Uterus (tissue), 4 donors: ENCODE data around the gene LGALS1. TPM values are rescaled to one million over a fixed set of nuclear protein-coding genes. Genes with fewer than 3 reads are reported as not detected.

Experiments used
- DNase-seq, 2 donors: peaks; one replicate each; pipeline ENCODE4 v3.0.0-alpha.2; 2019 to 2020
- H3K27ac ChIP-seq, 2 donors: fragments of 200-600 bp; sonication (generic); 1 replicate in 1 of 2; 2 replicates in 1 of 2; pipeline ENCODE4 v1.5.1; 2016 to 2018
- H3K27me3 ChIP-seq, 2 donors: fragments of 200-600 bp; sonication (generic); one replicate each; pipeline ENCODE4 v1.5.1; 2018 to 2019; ENCODE audit warnings: control low read depth in 1 of 2
- H3K36me3 ChIP-seq, 2 donors: fragments of 200-600 bp; sonication (generic); one replicate each; pipeline ENCODE4 v1.5.1; 2019; ENCODE audit warnings: control low read depth in 1 of 2
- H3K4me1 ChIP-seq, 2 donors: fragments of 200-600 bp; sonication (generic); one replicate each; pipeline ENCODE4 v1.5.1; 2018 to 2019; ENCODE audit warnings: control low read depth in 1 of 2
- H3K4me3 ChIP-seq, 2 donors: fragments of 200-600 bp; sonication (generic); 1 replicate in 1 of 2; 2 replicates in 1 of 2; pipeline ENCODE4 v1.5.1; 2018 to 2019; ENCODE audit warnings: mild to moderate bottlenecking in 1 of 2
- H3K9me3 ChIP-seq, 2 donors: fragments of 200-600 bp; sonication (generic); one replicate each; pipeline ENCODE4 v1.5.1; 2019; ENCODE audit warnings: control low read depth in 1 of 2
- CTCF ChIP-seq, 4 experiments: fragments of 200-600 bp in 2 of 4; fragments of 450-650 bp in 2 of 4; sonication (generic) in 2 of 4; IDR thresholded peaks; one replicate each; pipeline ENCODE4 v1.5.1; 2016 to 2019; ENCODE audit warnings: antibody characterized with exemption in 4 of 4, mild to moderate bottlenecking in 2 of 4, moderate library complexity in 1 of 4
- POLR2A ChIP-seq, 2 donors: fragments of 450-650 bp; IDR thresholded peaks; one replicate each; pipeline ENCODE4 v1.6.1; 2016; ENCODE audit warnings: antibody characterized with exemption in 2 of 2, mild to moderate bottlenecking in 1 of 2, moderate library complexity in 1 of 2
- intact Hi-C: fragments of 100-400 bp; cut with DNase I; formaldehyde crosslinking; loops from one replicate; pipeline ENCODE4 v1.15.1; 2023; ENCODE audit warnings: low total_unique reads
- small RNA-seq: library from RNA; depleted of rRNA; stranded (forward); fragments of <200 nt; gene quantifications from one replicate; pipeline ENCODE3, GENCODE V24; 2016
- total RNA-seq, 4 donors: library from RNA; depleted of rRNA in 3 of 4; stranded (reverse); fragments of >200 nt in 3 of 4; gene quantifications; one replicate each; pipeline versions ENCODE4 v1.1.0 to v1.2.4, GENCODE V29; 2014 to 2023
- donor health status: DM: yes; HTN: yes; CAD: no.

The LGALS1 gene
- total RNA-seq, 4 donors from 2014 or later, result 1,421 to 3,100 (median 2,146) TPM

- Histone ChIP-seq H3K27me3 (no peaks in the 10 kb centered on the region), H3K36me3 (no peaks in the 10 kb centered on the region), H3K9me3 (no peaks in the 10 kb centered on the region), H3K4me1 (peaks cover 0 to 4% of the 10 kb centered on the region in 2 donors), H3K4me3 (no peak overlapping the region), H3K27ac (peak overlapping the region; percentile 75 to 79)
- no peak for DNase-seq
- TF ChIP-seq POLR2A (IDR thresholded peaks at IDR 0.05) (no peak), CTCF (IDR thresholded peaks at IDR 0.05) (no peak)
- intact Hi-C loops, result no loop called here
These were observed 53.2 kb downstream of the LGALS1 start for GRCh38 chr22:37728620-37729019.

Small RNAs within 50 kb of the gene (small RNA-seq; reads per million reads assigned to genes)
- gene RN7SL385P, result not detected

Other genes starting within 250 kb of the LGALS1 start
- under 1 TPM in 2 of 4 donors, not detected in 2; 0.30 to 0.76 TPM for gene ELFN2, start 248.2 kb upstream of the LGALS1 start, total RNA-seq
- gene MFNG, start 189.3 kb upstream of the LGALS1 start, total RNA-seq, result 10 to 100 TPM in 3 of 4 donors, 1 to 10 TPM in 1; 7.6 to 71.2 (median 28.7) TPM
- gene CARD10, start 156.2 kb upstream of the LGALS1 start, total RNA-seq, result 10 to 100 TPM in 2 of 4 donors, 1 to 10 TPM in 2; 4.6 to 23.4 (median 10.2) TPM
- gene CDC42EP1, start 115.2 kb upstream of the LGALS1 start, total RNA-seq, result 100 to 1,000 TPM in 1 of 4 donors, 10 to 100 TPM in 3; 10.6 to 101 (median 16.5) TPM
- not detected for gene LGALS2, start 95.5 kb upstream of the LGALS1 start, total RNA-seq
- gene GGA1, start 66.8 kb upstream of the LGALS1 start, total RNA-seq, result 10 to 100 TPM; 16.7 to 78.0 (median 35.3) TPM
- 10 to 100 TPM in 3 of 4 donors, 1 to 10 TPM in 1; 7.4 to 26.2 (median 14.2) TPM for gene SH3BP1, start 36.0 kb upstream of the LGALS1 start, total RNA-seq
- 10 to 100 TPM in 1 of 4 donors, 1 to 10 TPM in 2, under 1 TPM in 1; 0.88 to 10.7 (median 3.7) TPM for gene PDXP, start 16.9 kb upstream of the LGALS1 start, total RNA-seq
- gene NOL12, start 10.7 kb downstream of the LGALS1 start, total RNA-seq, result 10 to 100 TPM; 11.8 to 74.3 (median 20.9) TPM
- 100 to 1,000 TPM in 3 of 4 donors, 10 to 100 TPM in 1; 56.2 to 177 (median 127) TPM for gene TRIOBP, start 21.4 kb downstream of the LGALS1 start, total RNA-seq
- gene GCAT, start 132.3 kb downstream of the LGALS1 start, total RNA-seq, result 10 to 100 TPM in 3 of 4 donors, 1 to 10 TPM in 1; 3.8 to 53.8 (median 14.9) TPM
- gene GALR3, start 147.7 kb downstream of the LGALS1 start, total RNA-seq, result not detected
- gene ANKRD54, start 168.7 kb downstream of the LGALS1 start, total RNA-seq, result 10 to 100 TPM in 3 of 4 donors, 1 to 10 TPM in 1; 8.5 to 37.7 (median 20.5) TPM
- gene EIF3L, start 173.8 kb downstream of the LGALS1 start, total RNA-seq, result 100 to 1,000 TPM; 290 to 559 (median 413) TPM
- gene MICALL1, start 230.7 kb downstream of the LGALS1 start, total RNA-seq, result 10 to 100 TPM in 3 of 4 donors, 1 to 10 TPM in 1; 7.4 to 96.6 (median 46.6) TPM